Large intestine (tissue), 3 donors: ENCODE results near the gene SIRPB2. TPM values are rescaled to one million over a fixed set of nuclear protein-coding genes. Genes with fewer than 3 reads are reported as not detected.
"Not testable (repeated sequence)": the region's sequence is repeated elsewhere in the genome, so short reads cannot be mapped to it uniquely, and the experiment has no call there.

Source experiments
- DNase-seq, 2 donors: peaks; one replicate each; pipeline versions ENCODE4 v3.0.0 to v3.0.0-alpha.2; 2013
- H3K27ac ChIP-seq: one replicate; pipeline ENCODE4 v1.5.1; 2013; ENCODE audit warnings: low read length
- H3K27me3 ChIP-seq: 2 replicates; pipeline ENCODE4 v1.6.1; 2013; ENCODE audit warnings: low read length; ENCODE audit not compliant: control insufficient read depth, insufficient read depth
- H3K36me3 ChIP-seq: 2 replicates; pipeline ENCODE4 v1.6.1; 2013; ENCODE audit warnings: low read length; ENCODE audit not compliant: control insufficient read depth, insufficient read depth
- H3K4me1 ChIP-seq: one replicate; pipeline ENCODE4 v1.6.1; 2013; ENCODE audit warnings: low read length; ENCODE audit not compliant: control insufficient read depth, insufficient read depth
- H3K4me3 ChIP-seq: one replicate; pipeline ENCODE4 v1.5.1; 2013; ENCODE audit warnings: low read length
- H3K9me3 ChIP-seq: one replicate; pipeline ENCODE4 v1.6.1; 2013; ENCODE audit warnings: mild to moderate bottlenecking, low read depth, low read length, moderate library complexity; ENCODE audit not compliant: control insufficient read depth
- WGBS: methylation state at CpG from one replicate; pipeline ENCODE4 v1.1.5; 2013; ENCODE audit warnings: low lambda C conversion rate; ENCODE audit not compliant: insufficient coverage; 5-methylcytosine and 5-hydroxymethylcytosine counted together
- polyA plus RNA-seq: library from polyadenylated mRNA; unstranded; fragments of 120-200 nt; gene quantifications from one replicate; pipeline ENCODE4 v1.2.1, GENCODE V29; 2013

Gene SIRPB2
- polyA plus RNA-seq, 1 donor, result 1.4 TPM

DNA sequence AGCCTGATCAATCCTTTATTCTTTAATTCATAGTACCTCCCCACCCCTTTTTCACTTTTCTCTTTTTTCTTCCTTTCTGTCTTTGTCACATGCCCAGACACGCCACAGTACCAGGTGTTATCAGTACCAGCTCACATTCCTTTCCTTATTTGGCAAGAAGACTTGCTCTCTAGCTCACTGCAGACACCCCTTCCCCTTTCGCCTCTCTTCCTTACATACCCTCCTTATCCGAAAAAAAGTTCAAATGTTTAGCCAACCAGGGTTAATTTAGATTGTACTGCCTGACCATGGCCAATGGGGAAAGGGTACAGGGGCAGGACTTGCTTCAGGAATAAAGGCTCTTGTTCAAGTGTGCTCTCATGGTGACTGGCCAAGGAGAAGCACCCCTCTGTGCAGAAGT is 9.3 kb upstream of the SIRPB2 start:
- H3K27me3 ChIP-seq, result no peaks in the 10 kb centered on the region
- 0% methylated on average over 3 of the region's 3 CpGs for WGBS

DNA sequence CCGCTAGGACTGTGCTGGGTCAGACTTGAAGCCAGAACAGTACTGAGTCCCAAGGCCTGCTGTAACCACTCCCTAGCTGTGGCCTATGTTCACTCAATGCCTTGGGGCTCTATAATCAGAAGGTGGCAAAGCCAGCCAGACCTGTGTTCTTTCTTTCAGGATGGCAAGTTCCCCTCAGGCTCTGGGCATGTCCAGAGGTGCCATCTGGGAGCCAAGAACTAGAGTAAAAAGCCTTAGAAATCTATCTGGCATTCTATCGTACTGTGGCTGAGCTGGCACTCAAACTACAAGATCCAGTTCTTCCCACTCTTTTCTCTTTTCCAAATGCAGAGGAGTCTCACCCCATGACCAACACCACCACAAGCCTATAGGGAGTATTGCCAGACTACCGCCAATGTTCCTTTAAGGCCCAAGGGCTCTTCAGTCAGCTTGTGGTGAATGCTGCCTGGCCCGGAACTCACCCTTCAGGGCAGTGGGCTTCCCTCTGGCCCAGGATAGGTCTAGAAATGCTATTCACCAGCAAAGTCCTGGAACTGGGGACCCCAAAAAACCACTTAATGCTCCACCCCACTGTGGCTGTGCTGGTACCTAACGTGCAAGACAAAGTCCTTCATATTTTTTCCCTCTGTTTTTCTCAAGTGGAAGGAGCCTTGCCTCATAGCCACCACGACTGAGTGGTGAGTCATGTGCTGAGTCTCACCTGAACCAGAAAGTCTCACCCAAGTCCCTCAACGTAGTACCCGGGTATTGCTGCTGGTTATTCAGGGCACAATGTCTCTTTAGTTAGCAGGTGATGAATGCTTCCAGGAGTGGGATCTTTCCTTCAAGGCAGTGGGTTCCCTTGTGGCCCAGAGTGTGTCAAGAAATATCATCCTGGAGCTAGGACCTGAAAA is 8.6 kb upstream of the SIRPB2 start:
- Histone ChIP-seq H3K9me3 (no peaks in the 10 kb centered on the region), H3K36me3 (no peaks in the 10 kb centered on the region), H3K27ac (peak overlapping the region; percentile 62), H3K4me1 (peaks cover 8% of the 10 kb centered on the region), H3K4me3 (no peak overlapping the region), H3K27me3 (no peaks in the 10 kb centered on the region)
- DNase-seq, result peak in 1 of 2 donors; percentile 44
- no CpG with 5 or more reads among the region's 8 CpGs for whole genome bisulfite sequencing

More for the DNA sequence above, 9.3 kb upstream of the SIRPB2 start:
- no peaks in the 10 kb centered on the region for H3K9me3 ChIP-seq
- no peak overlapping the region for H3K4me3 ChIP-seq
- peaks cover 8% of the 10 kb centered on the region for H3K4me1 ChIP-seq
- peak in 1 of 2 donors; percentile 53 for DNase-seq
- H3K27ac ChIP-seq, result peak overlapping the region; percentile 62
- H3K36me3 ChIP-seq, result no peaks in the 10 kb centered on the region

DNA sequence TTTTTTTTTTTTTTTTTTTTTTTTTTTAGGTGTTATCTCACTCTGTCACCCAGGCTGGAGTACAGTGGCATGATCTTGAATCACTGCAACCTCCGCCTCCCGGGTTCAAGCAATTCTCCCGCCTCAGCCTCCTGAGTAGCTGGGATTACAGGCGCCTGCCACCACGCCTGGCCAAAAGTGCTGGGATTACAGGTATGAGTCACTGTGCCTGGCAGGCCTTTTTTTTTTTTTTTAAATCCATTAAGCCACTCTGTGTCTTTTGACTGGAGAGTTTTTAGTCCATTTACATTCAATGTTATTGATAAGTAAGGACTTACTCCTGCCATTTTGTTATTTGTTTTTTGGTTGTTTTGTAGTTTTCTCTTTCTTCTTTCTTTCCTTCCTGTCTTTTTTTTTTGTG is 6.2 kb upstream of the SIRPB2 start:
- H3K36me3 ChIP-seq, H3K9me3 ChIP-seq, H3K4me1 ChIP-seq, H3K4me3 ChIP-seq, H3K27me3 ChIP-seq, DNase-seq, H3K27ac ChIP-seq: not testable (repeated sequence)
- no CpG with 5 or more reads among the region's 5 CpGs for WGBS

GRCh38 chr20:1496930-1497329 is 5.7 kb upstream of the SIRPB2 start:
- 83% methylated on average over 2 of the region's 3 CpGs for WGBS

DNA sequence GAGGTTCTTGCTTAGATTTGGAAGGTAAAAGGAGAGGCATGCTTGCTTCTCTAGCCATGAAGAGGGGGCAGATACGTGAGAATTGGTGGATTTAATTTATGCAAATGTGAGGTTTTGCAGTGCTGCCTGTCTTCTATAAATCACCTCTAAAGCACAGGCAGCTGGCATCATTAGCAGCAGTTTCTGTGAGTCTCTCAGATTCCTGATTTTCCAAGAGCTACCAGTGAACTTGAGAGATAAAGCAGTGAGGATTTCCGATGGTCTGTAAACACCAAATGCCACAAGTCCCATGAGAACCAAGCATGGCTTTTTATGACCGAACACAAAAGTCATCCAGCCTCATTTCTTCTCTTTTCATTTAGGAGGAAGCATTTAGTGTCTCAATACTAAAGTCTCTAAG is 3.2 kb upstream of the SIRPB2 start:
- no peak overlapping the region for H3K27ac ChIP-seq
- no peaks in the 10 kb centered on the region for H3K9me3 ChIP-seq
- H3K4me3 ChIP-seq, result no peak overlapping the region
- no peak for DNase-seq
- H3K4me1 ChIP-seq, result no peaks in the 10 kb centered on the region
- WGBS, result 8% methylated on average over 2 of the region's 3 CpGs
- peaks cover 7% of the 10 kb centered on the region for H3K27me3 ChIP-seq
- H3K36me3 ChIP-seq, result no peaks in the 10 kb centered on the region

More at GRCh38 chr20:1496930-1497329, 5.7 kb upstream of the SIRPB2 start:
- Histone ChIP-seq H3K4me3 (no peak overlapping the region), H3K9me3 (no peaks in the 10 kb centered on the region), H3K27ac (no peak overlapping the region), H3K36me3 (no peaks in the 10 kb centered on the region), H3K27me3 (peaks cover 7% of the 10 kb centered on the region), H3K4me1 (peaks cover 8% of the 10 kb centered on the region)
- no peak for DNase-seq

GRCh38 chr20:1493536-1493935 is 2.3 kb upstream of the SIRPB2 start:
- no peak for DNase-seq
- H3K4me3 ChIP-seq, result no peak overlapping the region
- H3K36me3 ChIP-seq, result no peaks in the 10 kb centered on the region
- peaks cover 7% of the 10 kb centered on the region for H3K27me3 ChIP-seq
- H3K9me3 ChIP-seq, result no peaks in the 10 kb centered on the region
- WGBS, result no CpG with 5 or more reads among the region's 1 CpG
- no peak overlapping the region for H3K27ac ChIP-seq
- no peaks in the 10 kb centered on the region for H3K4me1 ChIP-seq

- Histone ChIP-seq H3K4me3 (no peak overlapping the region), H3K27me3 (peaks cover 7% of the 10 kb centered on the region), H3K4me1 (no peaks in the 10 kb centered on the region), H3K27ac (no peak overlapping the region), H3K36me3 (no peaks in the 10 kb centered on the region), H3K9me3 (no peaks in the 10 kb centered on the region)
- WGBS, result no CpG with 5 or more reads among the region's 2 CpGs
- no peak for DNase-seq
Measured at GRCh38 chr20:1491860-1492642, 831 bp upstream of the SIRPB2 start.

DNA sequence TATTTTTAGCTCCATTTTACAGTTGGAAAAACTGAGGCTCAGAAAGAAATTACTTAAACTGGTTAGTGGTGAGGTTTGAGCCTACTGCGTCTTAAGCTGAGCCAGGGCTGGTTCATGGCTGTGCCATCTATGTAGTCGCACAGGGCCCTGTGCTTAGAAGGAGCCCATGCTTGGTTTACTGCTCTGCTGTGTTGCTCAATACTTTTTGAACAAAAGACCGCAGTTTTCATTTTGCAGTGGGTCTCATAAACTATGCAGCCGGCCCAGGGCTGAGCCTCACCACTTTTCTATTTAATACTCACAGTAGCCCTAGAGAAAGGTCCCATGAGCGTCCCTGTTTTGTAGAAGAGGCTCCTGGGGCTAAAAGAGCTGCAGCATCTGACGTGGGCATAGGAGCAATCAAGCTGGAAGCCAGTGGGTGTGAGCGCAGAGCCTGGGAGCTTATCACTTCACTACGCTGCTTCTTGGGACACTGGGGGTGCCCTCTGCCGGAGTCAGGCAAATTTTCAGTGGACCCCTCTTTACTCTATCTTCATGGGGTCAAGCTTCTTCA is 501 bp downstream of the SIRPB2 start:
- 100% methylated on average over 1 of the region's 9 CpGs for WGBS
- Histone ChIP-seq H3K27me3 (peaks cover 7% of the 10 kb centered on the region), H3K27ac (no peak overlapping the region), H3K36me3 (no peaks in the 10 kb centered on the region), H3K4me3 (no peak overlapping the region), H3K4me1 (no peaks in the 10 kb centered on the region), H3K9me3 (no peaks in the 10 kb centered on the region)
- DNase-seq, result no peak

DNA sequence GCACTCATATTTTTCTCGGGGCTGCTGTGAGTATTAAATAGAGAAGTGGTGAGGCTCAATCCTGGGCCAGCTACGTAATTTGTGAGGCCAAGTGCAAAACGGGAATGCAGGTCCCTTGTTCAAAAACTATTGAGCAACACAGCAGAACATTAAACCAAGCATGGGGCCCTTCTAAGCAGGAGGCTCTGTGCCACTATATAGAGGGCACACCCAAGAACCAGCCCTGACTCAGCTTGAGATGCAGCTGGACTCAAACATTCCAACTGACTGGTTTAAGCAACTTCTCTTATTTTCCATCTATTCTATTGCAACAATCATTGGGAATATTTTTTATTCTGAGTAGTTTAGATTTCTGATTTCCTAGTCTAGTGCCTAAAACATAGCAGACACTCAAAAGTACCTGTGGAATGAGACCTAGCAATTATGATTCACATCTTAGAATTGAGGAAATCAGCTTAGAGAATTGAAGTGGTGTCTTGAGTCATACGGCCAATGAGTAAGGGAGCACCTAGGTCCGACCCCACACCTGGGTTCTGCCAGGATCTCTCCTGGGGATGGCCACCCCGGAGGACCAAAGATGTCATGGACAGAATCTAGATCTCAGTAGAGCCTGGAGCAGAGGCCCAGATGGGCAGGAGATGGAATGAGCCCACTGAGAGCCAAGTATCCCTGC is 1.3 kb downstream of the SIRPB2 start:
- Histone ChIP-seq H3K36me3 (no peaks in the 10 kb centered on the region), H3K9me3 (no peaks in the 10 kb centered on the region), H3K4me3 (no peak overlapping the region), H3K27me3 (peaks cover 7% of the 10 kb centered on the region), H3K4me1 (no peaks in the 10 kb centered on the region), H3K27ac (no peak overlapping the region)
- no peak for DNase-seq
- WGBS, result no CpG with 5 or more reads among the region's 6 CpGs

DNA sequence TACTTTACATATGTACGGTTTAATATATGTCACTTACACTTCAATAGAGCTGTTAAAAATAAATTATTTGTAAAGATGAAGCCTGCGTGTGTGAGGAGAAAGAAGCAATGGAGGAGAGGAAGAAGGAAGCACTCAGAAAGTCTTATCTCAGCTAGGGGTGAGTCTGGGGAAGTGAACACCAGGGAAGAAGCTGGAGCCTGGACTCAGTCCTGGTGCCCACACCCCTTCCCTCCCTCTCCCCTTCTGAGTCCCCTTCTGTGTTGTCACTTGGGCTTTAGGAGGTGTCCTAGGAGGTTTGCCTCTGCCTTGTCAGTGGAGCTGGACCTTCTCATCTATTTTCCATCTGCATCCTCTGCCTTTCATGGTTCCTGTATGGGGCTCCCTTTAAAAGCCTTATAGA is 1.9 kb downstream of the SIRPB2 start:
- Histone ChIP-seq H3K27me3 (peaks cover 7% of the 10 kb centered on the region), H3K4me1 (no peaks in the 10 kb centered on the region), H3K36me3 (no peaks in the 10 kb centered on the region), H3K4me3 (no peak overlapping the region), H3K9me3 (no peaks in the 10 kb centered on the region), H3K27ac (no peak overlapping the region)
- WGBS, result 100% methylated on average over 2 of the region's 2 CpGs
- DNase-seq, result no peak
